GM23248 (cell line): ENCODE measurements around the gene CCDC27.

Source experiments
- EZH2 ChIP-seq: fragments of 200-600 bp; sonication (generic); IDR thresholded peaks from 2 replicates; pipeline ENCODE4 v1.6.1; 2018; ENCODE audit warnings: antibody characterized with exemption, mild to moderate bottlenecking; ENCODE audit not compliant: insufficient read depth, poor library complexity, severe bottlenecking
- EZH2phosphoT487 ChIP-seq: fragments of 200-600 bp; sonication (generic); IDR thresholded peaks from 2 replicates; pipeline ENCODE4 v1.6.1; 2018; ENCODE audit warnings: antibody characterized with exemption, moderate library complexity, mild to moderate bottlenecking, low read depth; ENCODE audit not compliant: insufficient read depth

GRCh38 chr1:3753656-3754454, 1.6 kb downstream of the CCDC27 start:
- TF ChIP-seq EZH2 (no peak), EZH2phosphoT487 (no peak)
